HepG2 (cell line): ENCODE data around the gene METAP1D. TPM values are rescaled to one million over a fixed set of nuclear protein-coding genes. Genes with fewer than 3 reads are reported as not detected.

Source experiments
- AHDC1 ChIP-seq: sonication (generic); formaldehyde crosslinking; IDR thresholded peaks from 2 replicates; pipeline ENCODE4 v1.5.1; 2020; ENCODE audit warnings: mild to moderate bottlenecking, missing genetic modification reagents, borderline replicate concordance
- CENPT ChIP-seq: sonication (generic); formaldehyde crosslinking; IDR thresholded peaks from 2 replicates; pipeline ENCODE4 v1.8.0; 2022; ENCODE audit warnings: low read depth, mild to moderate bottlenecking, moderate library complexity, missing genetic modification reagents
- DPF2 ChIP-seq: sonication (generic); formaldehyde crosslinking; IDR thresholded peaks from 2 replicates; pipeline ENCODE4 v1.4.0; 2020; ENCODE audit warnings: mild to moderate bottlenecking, low read depth, missing genetic modification reagents, borderline replicate concordance
- ELK4 ChIP-seq: sonication (generic); formaldehyde crosslinking; IDR thresholded peaks from 2 replicates; pipeline ENCODE4 v1.9.0; 2021; ENCODE audit warnings: missing genetic modification reagents, borderline replicate concordance
- GABPB1 ChIP-seq: IDR thresholded peaks from 2 replicates; pipeline ENCODE4 v1.6.1; 2016; ENCODE audit warnings: mild to moderate bottlenecking, missing genetic modification reagents, moderate library complexity, missing compliant biosample characterization
- HHEX ChIP-seq: IDR thresholded peaks from 2 replicates; pipeline ENCODE4 v1.6.1; 2016; ENCODE audit warnings: control low read depth
- KMT2B ChIP-seq: IDR thresholded peaks from 2 replicates; pipeline ENCODE4 v1.6.1; 2016; ENCODE audit warnings: missing genetic modification reagents, missing compliant biosample characterization
- MLXIP ChIP-seq: sonication (generic); formaldehyde crosslinking; IDR thresholded peaks from 2 replicates; pipeline ENCODE4 v1.9.0; 2021; ENCODE audit warnings: missing genetic modification reagents, borderline replicate concordance
- PHF20 ChIP-seq: sonication (generic); formaldehyde crosslinking; IDR thresholded peaks from 2 replicates; pipeline ENCODE4 v1.5.0; 2020; ENCODE audit warnings: mild to moderate bottlenecking, missing genetic modification reagents
- ZBTB42 ChIP-seq: sonication (generic); formaldehyde crosslinking; IDR thresholded peaks from 2 replicates; pipeline ENCODE4 v1.5.0; 2020; ENCODE audit warnings: mild to moderate bottlenecking, missing genetic modification reagents
- ZNF570 ChIP-seq: sonication (generic); formaldehyde crosslinking; IDR thresholded peaks from 2 replicates; pipeline ENCODE4 v1.4.0; 2020; ENCODE audit warnings: mild to moderate bottlenecking, missing genetic modification reagents, borderline replicate concordance
- ZNF678 ChIP-seq: sonication (generic); formaldehyde crosslinking; IDR thresholded peaks from 2 replicates; pipeline ENCODE4 v1.4.0; 2020; ENCODE audit warnings: mild to moderate bottlenecking, missing genetic modification reagents
- ZZZ3 ChIP-seq: sonication (generic); formaldehyde crosslinking; IDR thresholded peaks from 2 replicates; pipeline ENCODE4 v1.4.0; 2020; ENCODE audit warnings: missing genetic modification reagents, mild to moderate bottlenecking, borderline replicate concordance
- polyA plus RNA-seq, 8 experiments: library from polyadenylated mRNA; depleted of rRNA in 3 of 8; stranded (reverse) in 7 of 8; unstranded in 1 of 8; fragments of >200 nt; fragmentation: Illumina TruSeq in 4 of 8; extraction: Trizol in 4 of 8; gene quantifications; 2 replicates each; pipeline versions ENCODE4 v1.2.1 to v1.2.3, GENCODE V29; 2011 to 2016; ENCODE audit warnings: low read depth in 4 of 8, missing spikeins in 1 of 8, mixed read lengths in 1 of 8; ENCODE audit not compliant: insufficient read depth in 1 of 8
- total RNA-seq, 5 experiments: library from RNA; depleted of rRNA; stranded (reverse); fragments of >200 nt; fragmentation: Illumina TruSeq; extraction: Trizol; gene quantifications; 2 replicates each; pipeline ENCODE4 v1.2.3, GENCODE V29; 2016; ENCODE audit warnings: low read depth in 1 of 5
- TF ChIP-seq, protein P1 (sequence below): sonication (generic); formaldehyde crosslinking; IDR thresholded peaks from 2 replicates; pipeline ENCODE4 v1.5.0; 2020; ENCODE audit warnings: missing genetic modification reagents
- TF ChIP-seq, protein P2 (sequence below): sonication (generic); formaldehyde crosslinking; conservative IDR thresholded peaks from 2 replicates; pipeline ENCODE4 v1.8.1; 2023; ENCODE audit warnings: missing genetic modification reagents

The METAP1D gene
- total and polyA plus RNA-seq, 2 of the 13 experiments (the other 11 are each of a cell fraction or from before 2014, with no cell fraction given), result 14.7 to 21.6 TPM

DNA sequence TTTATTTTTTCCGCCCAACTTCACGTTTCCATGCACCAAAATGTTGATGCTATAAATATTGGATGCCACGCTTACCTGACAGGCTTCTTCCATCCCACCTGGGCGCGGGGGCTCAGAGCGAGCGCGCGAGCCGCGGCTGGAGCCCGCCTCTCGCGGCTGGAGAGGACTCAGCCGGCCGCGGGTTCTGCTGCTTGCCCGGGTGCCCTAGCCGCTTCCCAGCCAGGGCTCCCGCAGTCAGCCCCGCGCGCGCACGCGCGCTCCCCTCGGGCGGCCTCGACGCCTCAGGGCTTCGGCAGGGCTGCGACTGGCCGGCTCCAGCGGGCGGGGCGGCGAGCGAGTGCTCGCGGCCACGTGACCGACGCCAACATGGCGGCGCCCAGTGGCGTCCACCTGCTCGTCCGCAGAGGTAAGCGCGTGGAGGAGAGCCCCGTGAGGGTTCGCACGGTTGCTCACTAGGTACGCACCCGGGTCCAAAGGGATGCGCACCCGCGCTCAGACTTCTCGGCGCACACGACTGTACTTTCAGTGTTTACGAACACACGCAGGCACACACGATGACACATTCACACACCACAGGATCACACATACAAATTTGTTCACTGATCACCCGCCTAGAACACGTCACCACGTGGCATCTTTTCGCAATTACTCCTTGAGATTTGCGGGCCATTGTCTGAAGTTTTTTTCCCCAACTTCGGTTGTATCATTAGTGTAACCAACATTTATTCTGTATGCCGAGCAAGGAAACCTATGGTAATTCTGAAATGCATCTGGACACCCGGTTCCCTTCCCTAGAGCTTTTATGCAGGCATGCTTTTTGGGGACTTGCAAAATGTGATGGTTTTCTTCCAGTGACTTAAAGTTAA is at the start of gene METAP1D (continued):
- no peak; the same call in 1 of the 2 replicates for TF ChIP-seq ELK4 (CRISPR knock-in tag)
- peak; percentile 87 for TF ChIP-seq GABPB1 (CRISPR knock-in tag)
- TF ChIP-seq HHEX, result 0 out of 2 replicates have a peak, but pooled peaks have one; percentile 27
- TF ChIP-seq DPF2 (CRISPR knock-in tag), result no peak; the same call in 1 of the 2 replicates
- TF ChIP-seq ZNF678 (CRISPR knock-in tag), result no peak
- no peak for TF ChIP-seq ZZZ3
- no peak; the same call in 1 of the 2 replicates for TF ChIP-seq ZBTB42 (CRISPR knock-in tag)
- peak; percentile 21; the same call in 1 of the 2 replicates for TF ChIP-seq MLXIP
- peak; percentile 87; the same call in 1 of the 2 replicates for TF ChIP-seq ZNF570
- TF ChIP-seq AHDC1 (CRISPR knock-in tag), result peak; percentile 78; the same call in 1 of the 2 replicates
- TF ChIP-seq CENPT (CRISPR knock-in tag), result peak; percentile 97
- TF ChIP-seq PHF20 (CRISPR knock-in tag), result peak; percentile 100
- peak; percentile 98 for TF ChIP-seq KMT2B (CRISPR knock-in tag)
- TF ChIP-seq, protein P1, sequence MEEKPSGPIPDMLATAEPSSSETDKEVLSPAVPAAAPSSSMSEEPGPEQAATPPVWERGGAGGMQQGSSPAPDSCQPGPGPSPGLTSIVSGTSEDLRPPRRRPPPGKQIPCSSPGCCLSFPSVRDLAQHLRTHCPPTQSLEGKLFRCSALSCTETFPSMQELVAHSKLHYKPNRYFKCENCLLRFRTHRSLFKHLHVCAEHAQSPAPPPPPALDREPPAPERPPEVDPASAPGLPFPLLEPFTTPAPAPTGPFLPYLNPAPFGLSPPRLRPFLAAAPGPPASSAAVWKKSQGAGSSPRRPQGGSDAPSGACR, result peak; percentile 79; the same call in 1 of the 2 replicates
- TF ChIP-seq, protein P2, sequence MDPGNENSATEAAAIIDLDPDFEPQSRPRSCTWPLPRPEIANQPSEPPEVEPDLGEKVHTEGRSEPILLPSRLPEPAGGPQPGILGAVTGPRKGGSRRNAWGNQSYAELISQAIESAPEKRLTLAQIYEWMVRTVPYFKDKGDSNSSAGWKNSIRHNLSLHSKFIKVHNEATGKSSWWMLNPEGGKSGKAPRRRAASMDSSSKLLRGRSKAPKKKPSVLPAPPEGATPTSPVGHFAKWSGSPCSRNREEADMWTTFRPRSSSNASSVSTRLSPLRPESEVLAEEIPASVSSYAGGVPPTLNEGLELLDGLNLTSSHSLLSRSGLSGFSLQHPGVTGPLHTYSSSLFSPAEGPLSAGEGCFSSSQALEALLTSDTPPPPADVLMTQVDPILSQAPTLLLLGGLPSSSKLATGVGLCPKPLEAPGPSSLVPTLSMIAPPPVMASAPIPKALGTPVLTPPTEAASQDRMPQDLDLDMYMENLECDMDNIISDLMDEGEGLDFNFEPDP, result no peak
